Measurements from ENCODE around the gene CACNB4.
"Not testable (repeated sequence)": the region's sequence is repeated elsewhere in the genome, so short reads cannot be mapped to it uniquely, and the experiment has no call there.

The CACNB4 gene

DNA sequence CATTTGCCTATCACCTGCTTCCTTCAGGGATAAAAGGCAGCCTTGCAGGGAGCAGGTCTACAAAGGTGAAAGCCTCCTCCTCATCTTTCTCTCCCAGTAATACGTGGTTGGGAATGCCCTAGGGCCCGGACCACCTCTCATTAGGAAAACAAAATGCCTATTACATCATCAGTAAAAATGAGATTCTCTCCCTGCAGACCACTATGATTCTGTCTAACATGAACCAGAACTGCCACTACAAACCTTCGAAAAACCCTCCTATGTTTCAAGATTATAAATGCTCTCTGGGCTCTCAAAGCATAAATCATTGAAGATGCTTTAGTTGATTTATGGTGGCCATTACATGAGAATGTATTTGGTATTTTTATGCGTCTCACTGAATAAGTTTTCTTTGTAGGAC lies 162.2 kb downstream of the CACNB4 start:
- no peak for DNase-seq

DNA sequence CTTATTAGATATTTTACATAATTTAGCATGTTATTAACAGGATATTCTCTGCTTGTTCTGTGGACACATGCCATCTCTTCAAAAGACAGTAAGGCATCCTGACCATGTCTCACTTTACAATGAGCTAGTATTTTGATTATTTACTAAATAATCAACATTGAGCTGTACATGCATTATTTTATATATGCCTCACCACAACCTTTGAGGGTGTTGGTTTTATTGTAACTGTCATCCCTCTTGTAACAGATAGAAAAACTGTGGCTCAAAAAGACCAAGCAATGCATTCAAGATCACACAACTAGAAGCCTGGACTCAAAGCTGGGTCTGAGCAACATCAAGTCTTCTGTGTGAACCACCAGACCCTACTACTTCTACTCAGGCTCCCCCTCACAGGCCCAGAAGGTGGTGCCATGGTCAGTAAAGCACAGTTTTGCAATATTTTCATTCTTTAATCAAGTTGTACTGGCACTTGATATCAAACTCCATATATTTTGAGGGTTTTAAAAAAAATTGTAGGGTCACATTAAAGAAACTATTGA lies 165.5 kb downstream of the CACNB4 start:
- no peak for DNase-seq

DNA sequence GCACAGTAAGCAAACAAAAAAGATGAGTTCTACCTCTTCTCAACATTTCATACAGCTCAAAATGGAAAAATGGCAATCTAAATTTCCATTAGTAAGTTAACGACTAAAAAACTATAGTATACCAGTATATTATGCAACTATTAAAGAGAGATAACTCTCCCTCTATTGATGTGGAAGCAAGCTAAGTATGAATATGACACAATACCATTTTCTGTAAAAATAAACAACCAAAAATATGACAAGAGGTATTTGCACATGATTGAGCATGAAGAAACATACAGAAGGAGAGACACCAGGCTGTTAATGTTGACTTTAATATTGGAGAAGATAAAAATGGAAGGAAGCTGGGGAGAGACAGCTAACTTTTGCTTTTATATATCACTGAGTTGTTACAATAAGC lies 167.1 kb downstream of the CACNB4 start:
- no peak for DNase-seq

DNA sequence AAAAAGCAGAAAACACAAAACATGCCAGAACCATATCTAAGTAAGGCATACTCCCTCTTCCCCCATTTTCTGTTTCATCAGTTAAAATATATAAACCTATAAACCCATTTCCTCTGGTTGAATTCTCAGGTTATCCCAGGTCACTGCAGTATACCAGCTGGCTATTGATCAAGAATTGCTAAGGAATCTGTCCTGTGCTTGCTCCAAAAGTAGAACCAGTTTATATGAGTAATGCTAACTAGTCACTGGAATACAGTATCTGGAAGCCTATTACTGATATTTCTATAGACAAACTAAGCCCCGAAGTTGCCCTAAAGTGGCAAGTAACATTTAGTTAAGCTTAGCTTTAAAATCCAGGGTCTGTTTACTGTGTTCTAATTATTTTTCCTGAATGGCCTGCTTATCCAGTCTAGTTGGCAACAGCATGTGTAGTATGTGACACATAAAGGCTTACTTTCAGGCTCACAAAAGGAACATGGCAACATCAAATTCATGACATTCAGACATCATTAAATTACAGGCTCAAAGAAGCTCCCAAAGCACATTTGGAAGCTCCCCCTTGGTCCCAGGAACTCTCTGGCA lies 167.7 kb downstream of the CACNB4 start:
- no peak for DNase-seq

DNA sequence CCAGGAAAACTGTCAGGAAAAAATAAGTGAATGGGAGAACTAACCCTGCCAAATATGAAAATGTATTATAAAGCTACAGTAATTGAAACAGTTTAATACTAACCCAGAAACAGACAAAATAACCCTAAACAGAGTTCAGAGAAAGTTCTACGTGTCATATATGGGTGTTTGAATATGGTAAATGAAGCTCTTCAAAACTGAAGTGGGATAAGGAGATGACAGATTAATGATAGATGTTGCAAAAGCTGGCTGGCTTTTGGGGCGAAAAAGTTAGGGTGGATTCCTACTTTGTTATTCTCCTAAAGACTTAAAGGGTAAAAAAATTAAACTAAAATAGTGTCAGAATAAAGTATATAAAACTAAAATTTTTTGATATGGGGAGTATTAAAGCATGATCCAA lies 168.8 kb downstream of the CACNB4 start:
- no peak for DNase-seq

DNA sequence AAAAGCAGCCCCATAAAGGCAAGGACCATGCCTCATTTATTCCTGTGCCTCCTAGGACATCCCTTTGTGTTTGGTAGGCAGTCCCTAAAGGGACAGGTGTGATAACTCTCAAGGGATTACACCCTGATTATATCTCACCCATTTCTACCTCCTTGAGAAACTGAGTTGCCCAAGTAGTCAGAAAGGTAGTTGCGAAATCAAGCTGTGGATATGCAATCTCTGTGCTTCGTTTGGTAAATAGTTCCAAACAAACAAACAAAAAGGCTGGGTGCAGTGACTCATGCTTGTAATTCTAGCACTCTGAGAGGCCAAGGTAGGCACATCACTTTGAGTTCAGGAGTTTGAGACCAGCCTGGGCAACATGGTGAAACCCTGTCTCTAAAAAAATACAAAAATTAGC lies 170.5 kb downstream of the CACNB4 start:
- DNase-seq: no peak

DNA sequence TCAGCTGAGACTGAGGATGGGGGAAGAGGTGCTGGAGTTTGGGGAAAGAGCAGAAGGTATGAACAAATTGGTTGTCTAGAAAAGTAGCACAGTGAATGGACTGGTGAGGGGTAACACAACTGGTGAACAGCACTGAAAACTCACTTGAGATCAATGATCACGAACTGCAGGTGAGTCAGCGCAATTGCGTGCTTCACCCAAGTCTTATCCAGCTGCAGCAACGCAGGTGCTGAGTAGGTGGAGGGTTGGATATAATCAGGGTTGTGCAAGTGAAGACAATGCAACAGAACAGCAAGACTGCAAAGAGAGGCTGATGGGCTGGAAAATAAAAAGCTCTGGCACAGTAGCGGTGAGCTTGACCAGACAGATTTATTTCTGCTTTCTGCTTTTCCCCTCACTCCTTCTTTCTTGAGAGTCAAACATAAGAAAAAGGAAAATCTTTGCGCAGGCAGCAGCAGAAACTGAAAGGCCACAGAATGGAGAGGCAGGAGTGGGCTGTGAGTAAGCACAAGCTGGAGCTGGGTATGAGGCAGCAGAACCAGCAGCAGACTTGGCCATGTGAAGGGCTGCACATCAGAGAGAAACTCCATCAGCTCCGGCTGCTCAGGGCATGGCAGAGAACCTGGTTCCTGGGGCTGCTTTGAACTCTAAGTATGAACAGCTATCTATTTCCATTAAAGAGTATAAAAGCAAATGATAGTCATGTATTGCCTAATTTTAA lies 171.2 kb downstream of the CACNB4 start:
- no peak for DNase-seq

DNA sequence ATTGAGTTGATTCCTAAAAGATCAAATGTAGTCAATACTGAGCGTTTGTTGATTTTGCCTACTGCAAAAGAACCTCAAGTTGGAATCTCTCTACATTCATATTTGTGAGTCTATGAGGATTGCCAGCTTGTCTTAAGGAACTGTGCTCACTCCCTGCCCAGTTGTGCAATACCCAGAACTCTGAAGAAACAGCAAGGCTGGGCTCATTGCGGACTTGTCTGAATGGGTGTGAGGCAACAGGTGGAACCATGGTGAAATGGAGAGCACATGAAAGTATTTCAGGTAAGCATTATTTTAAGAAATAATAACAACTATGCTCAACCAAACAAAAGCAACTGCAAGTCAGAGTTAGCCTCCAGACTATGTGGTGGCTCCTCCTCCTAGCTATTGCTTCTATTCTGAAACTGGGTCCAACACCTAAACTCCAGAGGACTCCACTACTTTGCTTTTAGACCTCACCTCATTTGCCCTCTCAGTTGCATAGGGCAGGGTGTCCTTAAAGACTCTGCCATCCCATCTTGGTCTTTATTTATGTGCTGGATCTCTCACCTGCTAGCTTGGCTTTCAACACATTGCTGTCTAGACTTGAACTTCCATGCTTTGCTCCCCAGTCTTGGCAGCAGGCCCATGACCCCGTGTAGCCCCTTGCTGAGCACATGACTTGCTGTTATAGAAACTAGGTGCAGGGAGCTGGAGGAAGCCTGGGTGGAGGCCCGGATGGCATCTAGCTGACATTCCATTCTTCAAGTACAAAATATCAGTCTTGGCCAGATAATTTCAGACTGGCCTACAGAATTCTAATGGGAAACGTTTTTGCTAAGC lies 175.8 kb downstream of the CACNB4 start:
- DNase-seq: peak; percentile 15

DNA sequence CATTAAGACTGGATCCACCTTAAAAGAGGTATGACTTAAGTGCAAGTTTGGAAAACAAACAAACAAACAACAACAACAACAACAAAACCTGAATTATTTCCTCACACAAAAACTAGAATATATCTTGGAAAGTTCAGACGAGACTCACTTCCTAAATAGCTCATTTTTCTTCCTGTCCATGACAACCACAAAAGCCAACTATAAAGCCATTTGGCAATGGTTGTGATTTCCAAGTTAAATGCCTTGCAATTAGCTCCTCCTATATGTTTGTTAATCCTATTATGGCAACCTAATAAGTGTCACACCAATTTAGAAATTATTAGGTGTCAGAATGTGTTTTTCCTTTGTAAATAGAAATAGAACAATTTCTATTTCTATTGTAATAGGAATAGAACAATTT lies 179.1 kb downstream of the CACNB4 start:
- no peak for DNase-seq

DNA sequence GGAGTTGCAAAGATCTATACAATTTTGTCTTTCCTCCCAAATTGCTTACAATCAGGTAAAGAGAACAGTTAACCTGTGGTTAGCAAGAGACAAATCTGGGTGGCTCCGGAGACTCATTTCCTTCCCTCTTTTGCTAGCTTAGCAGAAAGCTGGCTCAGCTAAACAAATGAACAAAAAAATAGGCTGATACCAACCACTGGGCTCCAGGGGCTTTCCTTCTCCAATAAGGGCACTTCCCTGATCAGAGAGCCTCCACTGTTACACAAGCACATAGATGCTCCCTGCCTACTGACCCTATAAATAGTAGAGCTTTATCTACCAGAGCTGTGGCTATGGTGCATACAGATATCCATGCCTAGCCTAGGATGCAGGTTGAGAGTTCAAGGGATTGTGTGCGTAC lies 180.5 kb downstream of the CACNB4 start:
- DNase-seq: no peak

DNA sequence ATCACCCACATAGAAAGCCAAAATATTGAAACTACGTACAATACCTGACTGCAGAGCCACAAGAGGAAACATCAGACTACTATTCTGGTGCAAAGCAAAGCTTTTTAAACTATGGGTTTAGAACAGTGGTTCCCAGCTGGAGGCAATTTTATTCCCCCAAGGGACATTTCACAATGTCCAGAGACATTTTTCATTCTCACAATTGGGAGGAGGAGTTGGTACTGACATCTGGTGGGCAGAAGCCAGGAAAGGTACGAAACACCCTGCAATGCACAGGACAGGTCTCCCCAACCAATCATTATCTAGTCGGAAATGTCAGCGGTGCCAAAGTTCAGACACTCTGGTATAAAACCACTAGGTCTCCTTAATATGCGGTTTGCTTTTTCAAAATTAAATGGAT lies 182.2 kb downstream of the CACNB4 start:
- peak; percentile 41 for DNase-seq

DNA sequence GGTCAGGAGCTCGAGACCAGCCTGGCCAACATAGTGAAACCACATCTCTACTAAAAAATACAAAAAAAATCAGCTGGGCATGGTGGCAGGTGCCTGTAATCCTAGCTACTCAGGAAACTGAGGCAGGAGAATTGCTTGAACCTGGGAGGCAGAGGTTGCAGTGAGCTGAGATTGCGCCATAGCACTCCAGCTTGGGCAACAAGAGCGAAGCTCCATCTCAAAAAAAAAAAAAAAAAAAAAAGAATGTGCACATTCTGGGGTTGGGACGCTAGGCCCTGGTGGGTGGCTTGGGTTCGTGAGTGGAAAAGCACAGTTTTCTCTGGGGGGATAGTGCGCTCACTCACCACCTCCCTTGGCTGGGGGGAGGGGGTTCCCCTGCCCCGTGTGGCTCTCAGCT lies 183.2 kb downstream of the CACNB4 start:
- DNase-seq: not testable (repeated sequence)

DNA sequence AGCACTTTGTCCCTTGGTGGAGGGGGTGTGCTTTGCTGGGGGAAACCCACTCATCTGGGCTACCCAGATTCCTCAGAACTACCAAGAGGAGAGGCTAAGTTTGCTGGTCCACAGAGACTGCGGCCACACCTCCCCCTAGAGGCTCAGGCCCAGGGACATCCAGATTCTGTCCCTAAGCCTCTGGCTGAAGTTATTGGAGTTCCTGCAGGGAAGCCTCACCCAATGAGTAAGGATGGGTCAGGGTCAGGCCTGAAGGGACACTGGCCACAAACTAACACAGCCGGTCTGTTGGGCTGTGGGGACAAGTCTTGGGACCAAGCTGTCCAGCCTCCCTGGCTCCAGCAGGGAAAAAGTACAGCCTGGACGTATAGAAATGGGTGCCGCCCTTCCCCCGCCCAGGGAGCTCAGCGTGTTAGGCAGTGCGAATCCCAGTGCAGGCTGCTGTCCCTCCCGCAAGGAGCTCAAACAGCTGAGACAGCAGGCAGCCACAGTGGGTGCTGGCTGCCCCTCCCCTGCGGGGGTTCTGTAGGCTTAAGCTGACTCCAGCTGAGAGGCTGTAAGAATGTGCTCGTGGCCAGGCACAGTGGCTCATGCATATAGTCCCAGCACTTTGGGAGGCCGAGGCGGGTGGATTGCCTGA lies 183.7 kb downstream of the CACNB4 start:
- DNase-seq: no peak

DNA sequence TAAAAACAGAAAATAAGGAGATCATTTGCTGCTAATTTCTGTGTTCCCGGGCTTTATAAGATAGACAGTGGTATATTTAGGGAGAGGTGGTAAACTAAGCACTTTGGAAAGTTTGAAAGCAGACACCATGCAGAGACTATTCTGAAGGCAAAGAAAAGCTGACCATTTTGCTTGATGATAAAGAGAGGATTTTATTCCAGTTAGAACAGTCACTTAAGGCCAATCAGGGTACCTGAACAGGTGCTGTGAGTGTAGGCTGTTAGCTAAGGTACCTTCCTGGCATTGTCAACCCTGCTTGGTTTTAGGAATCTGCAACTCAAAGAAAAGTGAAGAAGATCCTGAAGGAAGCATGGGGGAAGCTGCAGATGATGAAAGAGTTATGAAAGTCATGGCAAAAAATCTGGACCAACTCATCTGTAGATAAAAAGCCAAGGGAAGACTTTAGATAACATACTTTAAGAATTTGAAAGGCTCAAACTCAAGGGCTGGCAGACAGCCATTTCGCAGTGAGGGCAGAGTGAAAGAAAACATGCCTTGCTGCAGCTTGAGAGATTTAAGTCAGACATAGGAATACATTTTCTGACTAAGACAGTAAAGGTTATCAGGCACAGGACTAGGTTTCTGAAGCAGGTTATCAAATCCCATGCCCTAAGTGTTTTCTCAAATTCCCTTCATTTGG lies 190.5 kb downstream of the CACNB4 start:
- DNase-seq: no peak

DNA sequence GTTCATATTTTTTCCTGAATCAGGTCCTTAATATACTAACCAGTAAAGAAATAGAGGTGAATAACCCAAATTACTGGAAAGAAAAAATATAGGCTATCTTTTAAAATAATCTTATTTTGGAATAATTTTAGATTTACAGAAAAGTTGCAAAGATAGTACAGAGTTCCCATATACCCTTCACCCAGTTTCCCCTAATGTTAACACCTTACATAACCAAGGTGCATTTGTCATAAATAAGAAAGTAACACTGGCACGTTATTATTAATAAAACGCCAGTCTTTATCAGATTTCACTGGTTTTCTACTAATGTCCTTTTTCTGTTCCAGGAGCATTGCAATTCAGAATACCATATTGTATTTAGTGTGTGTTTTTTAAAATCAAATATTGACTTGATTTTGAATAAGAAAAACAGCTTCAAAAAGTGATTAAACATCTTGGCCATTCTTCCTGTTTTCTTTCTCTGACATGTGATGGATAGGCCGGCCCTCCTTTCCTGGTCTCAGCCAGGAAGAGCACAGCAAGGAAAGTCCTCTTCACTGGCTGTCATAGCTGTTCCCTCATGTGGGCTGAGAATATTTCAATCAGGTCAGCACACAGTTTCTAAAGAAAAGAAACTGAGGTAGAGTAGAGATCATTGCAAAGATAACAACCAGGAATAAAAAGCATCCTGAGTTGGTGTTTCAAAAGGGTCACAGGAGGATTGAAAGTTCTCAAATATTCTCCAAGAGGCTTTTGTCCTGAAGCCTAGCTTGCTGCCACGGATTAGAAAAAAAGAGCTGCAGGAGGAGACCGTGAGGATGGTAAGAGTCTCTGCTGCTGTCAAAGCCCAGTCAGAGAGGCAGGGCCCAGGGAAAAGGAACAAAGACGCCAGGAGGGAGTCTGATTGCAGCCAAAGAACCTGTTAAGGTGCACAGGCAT lies 191.3 kb downstream of the CACNB4 start:
- DNase-seq: no peak

DNA sequence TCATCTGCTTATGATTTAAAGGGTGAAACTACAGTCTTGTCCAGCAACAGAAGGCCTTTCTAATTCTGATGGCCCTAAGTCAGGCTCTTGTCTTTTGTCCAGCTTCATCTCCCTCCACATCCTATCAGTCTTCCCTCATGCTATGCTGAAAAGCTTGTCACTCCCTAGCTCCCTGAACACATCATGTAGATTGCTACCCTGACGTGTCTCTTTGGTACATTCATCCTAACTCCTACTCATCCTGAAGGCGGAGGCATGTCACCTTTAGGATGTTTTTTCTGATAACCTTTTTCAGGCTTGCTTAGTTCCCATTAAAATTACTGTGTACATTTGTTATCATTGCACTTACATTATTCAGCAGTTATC lies 192.2 kb downstream of the CACNB4 start:
- DNase-seq: no peak

DNA sequence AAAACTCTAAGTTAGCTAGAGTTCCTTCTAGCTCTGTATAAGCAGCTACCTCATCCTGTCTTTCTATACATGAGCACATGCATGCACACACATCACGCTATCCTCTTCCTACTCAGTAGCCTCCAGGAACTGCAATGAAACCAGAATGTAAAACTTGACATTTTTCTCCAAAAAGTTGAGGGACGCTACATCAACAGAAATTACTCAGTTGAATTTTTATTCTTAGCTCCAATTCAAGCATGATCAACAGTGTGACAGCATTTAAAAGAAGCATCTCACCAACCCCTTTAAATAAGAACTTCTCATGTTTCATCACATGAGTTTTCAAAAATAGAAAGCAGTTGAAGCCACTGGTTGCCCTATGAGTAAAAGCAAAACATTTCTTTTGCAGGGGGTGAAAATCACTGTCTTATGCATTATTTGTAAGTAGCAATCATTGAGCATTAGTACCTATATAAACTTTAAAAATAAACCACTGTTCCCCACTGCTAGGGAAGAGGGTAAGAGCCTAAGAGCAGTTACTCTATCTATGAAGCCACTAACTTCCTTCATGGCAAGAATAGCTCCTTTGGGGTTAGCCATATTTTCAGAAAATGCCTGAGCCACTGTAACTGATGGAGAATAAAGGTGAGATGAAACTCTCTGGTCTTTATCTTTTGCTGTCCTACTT lies 192.7 kb downstream of the CACNB4 start:
- DNase-seq: no peak

DNA sequence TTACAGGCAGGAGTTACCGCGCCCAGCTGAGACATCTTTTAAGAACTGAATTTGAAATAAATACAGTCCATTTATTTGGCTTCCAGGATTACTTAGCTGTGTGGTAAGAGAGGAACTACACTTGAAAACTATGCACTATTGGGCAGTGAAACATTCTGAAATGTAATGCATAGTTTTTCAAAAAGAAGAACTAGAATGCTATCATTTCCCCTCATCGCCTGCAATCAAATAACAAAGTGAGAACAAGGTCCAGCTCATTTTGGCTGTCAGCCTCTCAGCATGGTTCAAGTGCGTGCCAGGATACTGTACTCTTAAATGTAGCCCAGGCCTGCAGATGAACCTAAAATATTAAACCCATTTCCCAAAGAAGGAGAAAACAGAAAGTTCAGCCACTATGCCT lies 194.0 kb downstream of the CACNB4 start:
- DNase-seq: no peak

DNA sequence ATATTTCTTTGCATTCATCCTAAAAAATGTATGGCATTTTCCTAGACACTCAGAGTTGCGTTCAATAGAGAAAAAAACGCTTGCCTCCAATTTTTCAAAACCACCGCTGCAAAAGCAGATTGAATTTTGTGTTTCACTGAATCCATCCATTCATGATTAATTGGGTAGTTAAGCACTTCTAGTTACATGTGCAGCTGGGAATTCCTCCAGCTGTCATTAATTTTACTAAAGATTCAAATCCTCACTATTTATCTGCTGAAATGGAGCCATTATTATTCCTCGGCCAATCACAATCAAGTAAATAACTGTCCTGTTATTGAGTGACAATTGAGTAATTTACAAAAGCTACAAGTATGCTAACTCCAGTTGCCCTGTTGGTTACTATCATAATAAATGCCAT lies 194.8 kb downstream of the CACNB4 start:
- DNase-seq: no peak

DNA sequence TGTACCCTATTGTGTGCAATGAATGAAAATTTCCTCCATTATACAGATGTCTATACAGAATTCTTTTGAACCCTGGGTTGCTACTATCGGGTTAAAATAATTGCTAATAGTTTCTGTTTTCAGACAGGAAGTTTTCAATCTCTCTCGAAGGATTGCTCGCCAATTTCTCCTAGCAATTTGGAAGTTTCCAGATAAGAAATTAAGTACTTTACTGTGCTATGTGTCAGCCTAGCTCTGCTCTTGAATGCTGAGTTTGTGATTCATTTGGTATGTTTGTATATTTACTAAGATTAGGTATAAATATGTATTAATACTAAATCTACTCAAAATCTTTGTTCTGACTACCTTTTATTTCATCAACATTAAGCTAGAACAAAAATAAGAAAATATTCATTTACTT lies 196.0 kb downstream of the CACNB4 start:
- no peak for DNase-seq

DNA sequence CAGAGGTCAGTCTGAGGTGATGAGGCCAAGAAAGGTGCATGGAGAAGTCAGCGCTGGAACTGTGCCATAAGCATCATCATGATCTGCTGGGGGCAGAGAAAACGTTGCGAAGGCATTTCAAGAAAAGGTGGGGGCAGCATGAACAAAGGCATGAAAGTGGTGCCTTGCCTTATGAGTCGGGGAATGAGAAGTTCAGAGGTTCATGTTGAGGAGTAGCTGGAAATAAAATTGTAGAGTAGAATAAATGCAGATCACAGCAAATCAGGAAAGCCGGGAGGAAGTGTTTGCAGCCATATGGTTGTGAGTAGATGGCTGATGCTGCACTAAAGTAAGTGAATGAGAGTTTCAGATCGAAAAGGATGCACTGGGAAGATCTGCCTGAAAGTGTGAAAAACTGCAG lies 198.5 kb downstream of the CACNB4 start:
- no peak for DNase-seq

Measured in NCI-H69 (cell line).